KBM-7 (cell line): ENCODE results near the gene ERBB4.
A peak's percentile ranks its signal among the peaks of the same experiment; 100 is the strongest.
"Not testable (repeated sequence)": the region's sequence is repeated elsewhere in the genome, so short reads cannot be mapped to it uniquely, and the experiment has no call there.

Experiments
- DNase-seq: peaks from one replicate; pipeline ENCODE4 v3.0.0-alpha.2; 2015
- in situ Hi-C: fragments of 300-500 bp; cut with MboI; formaldehyde crosslinking; loops from 2 replicates; pipeline ENCODE4 v1.14.3; 2020; ENCODE audit warnings: low sequenced_read_pairs, low pct_unique_long_range_greater_than_20kb, mixed read lengths

The ERBB4 gene

GRCh38 chr2:211664321-211664720 lies 874.3 kb downstream of the ERBB4 start:
- DNase-seq = no peak
- in situ Hi-C loops = no loop called here

DNA sequence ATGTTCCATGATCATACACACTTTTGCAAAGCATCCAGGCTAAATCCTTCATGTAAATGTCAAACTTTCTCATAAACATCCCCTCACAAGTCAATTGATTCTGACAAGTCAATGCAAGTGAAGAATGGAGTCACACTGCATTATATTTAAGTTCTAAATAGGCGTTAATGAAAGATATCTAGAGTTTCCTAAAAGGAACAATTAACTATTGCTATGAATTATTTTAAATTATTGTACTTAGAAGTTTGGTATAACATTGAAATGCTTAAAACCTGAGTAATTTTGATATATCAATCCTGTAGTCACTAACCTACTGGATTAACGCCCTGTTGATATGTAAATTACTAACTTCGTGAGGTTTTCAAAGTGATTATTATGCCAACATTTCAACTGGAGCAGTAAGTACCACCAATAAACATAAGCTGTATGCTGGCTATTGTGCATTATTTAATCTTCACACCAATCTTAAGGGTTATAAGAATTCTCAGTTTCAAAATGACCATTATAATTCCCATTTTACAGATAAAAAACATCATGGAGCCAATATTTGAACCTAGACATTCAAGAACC lies 884.3 kb downstream of the ERBB4 start:
- DNase-seq = no peak
- in situ Hi-C loops = no loop called here

- no peak for DNase-seq
- in situ Hi-C loops = no loop called here
Measured at GRCh38 chr2:211652327-211652726, 886.3 kb downstream of the ERBB4 start.

- in situ Hi-C loops = no loop called here
- DNase-seq = no peak
Measured at GRCh38 chr2:211649331-211649730, 889.3 kb downstream of the ERBB4 start.

DNA sequence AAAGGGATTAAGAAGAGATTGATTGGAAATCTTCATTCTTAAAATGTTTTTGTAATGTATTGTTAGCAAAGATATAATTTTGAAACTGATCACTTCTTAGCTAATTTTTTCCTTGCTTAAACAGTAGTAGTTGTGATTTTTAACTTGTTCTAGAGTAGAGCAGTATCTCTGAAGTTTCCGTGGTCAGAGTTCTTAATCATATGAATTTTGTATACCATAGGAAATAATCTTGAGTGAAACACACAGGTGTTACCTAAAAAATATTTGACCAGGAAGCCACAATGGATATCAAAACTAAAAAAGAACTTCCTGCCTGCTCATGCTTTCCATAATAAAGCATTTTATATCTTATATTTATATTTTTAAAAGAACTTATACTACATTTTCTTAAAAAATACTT lies 907.1 kb downstream of the ERBB4 start:
- in situ Hi-C loops = no loop called here
- no peak for DNase-seq

DNA sequence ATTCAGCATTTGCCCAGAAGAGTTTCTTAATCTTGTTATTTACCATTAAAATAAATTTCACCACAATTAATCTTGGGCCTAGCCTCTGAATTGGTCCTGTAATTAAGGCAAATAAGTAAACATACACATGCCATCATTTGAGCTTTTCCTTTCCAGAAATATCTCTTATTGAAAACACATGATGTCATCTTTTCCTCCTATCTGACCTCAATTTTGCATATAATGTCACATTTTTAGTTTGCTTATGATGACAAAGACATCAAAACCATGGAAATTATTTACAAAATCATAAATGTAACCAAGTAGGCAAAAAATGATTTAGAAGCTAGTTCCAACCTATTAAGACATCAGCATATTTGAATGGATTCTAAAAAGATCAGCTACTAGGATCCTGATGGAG lies 915.5 kb downstream of the ERBB4 start:
- in situ Hi-C loops = no loop called here
- DNase-seq = no peak

DNA sequence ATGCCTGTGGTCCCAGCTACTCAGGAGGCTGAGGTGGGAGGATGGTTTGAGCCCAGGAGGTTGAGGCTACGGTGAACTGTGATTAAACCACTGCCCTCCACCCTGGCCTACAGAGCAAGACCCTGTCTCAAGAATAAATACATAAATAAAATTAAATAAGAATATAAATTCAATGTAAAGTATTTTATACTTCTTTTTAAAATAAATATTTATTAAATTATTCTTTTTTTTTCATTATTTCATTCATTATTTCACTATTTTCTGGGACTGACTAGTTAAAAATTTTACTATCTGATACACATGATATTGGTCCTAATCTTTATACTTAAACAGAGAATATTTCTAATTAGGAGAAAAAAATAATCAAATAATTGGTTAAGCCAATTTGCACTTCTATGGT lies 917.6 kb downstream of the ERBB4 start:
- DNase-seq = no peak
- in situ Hi-C loops = no loop called here

- in situ Hi-C loops = no loop called here
- DNase-seq = no peak
Measured at GRCh38 chr2:211617803-211618202, 920.8 kb downstream of the ERBB4 start.

GRCh38 chr2:211611621-211612020 lies 927.0 kb downstream of the ERBB4 start:
- no peak for DNase-seq
- in situ Hi-C loops = no loop called here

DNA sequence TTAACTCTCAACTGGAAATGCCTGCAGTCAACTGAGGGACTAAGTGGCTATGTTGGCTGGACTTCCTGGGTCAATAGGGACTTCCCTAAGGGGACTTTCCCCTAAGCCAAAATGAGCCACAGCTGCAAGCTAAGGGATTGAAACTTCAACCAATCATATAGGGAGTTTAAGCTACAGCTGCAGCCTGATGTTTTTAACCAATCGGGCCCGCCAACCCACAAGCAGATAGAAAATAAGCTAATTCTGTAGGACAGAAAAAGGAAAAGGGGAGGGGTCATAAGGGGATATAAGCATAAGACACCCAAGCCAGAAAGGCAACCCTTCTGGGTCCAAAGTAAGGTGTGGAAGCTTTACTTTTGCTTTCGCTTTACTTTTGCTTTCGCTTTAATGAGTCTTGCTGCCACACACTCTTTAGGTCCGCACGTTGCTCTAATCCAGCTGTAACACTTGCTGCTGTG lies 927.5 kb downstream of the ERBB4 start:
- in situ Hi-C loops = no loop called here
- peak; percentile 4 for DNase-seq

DNA sequence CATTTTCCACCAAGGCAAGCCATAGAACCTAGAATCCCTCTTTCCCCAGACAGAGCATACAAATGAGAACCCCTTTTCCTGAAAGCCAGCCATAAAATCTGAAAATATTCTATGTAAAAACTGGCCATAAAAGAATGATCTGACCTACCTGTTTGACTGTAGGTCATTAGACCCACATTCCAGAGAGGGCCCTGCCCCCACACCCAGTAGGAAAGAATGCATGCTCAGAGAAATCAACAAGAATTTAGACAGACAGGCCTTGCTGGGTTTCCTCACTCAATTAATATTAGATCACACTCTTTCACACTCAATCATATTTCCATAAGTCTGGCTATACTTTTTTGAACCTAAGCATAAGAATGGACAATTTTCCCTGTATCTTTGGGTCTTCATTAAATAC lies 929.5 kb downstream of the ERBB4 start:
- in situ Hi-C loops = no loop called here
- DNase-seq = no peak

DNA sequence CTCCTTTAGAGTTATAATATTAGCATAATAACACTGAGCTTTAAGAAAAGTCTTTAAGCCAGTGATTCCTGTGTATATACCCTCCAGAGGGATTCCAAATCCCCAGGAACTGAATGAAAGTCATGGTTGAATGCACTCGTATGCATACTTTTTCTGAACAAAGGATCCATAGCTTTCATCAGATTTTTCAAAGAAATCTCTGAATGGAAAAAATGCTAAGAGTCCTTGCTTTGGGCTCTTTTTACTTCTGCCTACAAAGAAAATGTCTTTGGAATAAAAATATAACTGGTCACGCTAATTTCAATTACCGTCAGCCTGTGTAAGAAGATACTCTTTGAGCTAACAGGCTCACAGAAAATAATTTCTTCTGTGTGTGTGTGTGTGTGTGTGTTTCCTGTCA lies 939.5 kb downstream of the ERBB4 start:
- no peak for DNase-seq
- in situ Hi-C loops = no loop called here

GRCh38 chr2:211598238-211598637 lies 940.4 kb downstream of the ERBB4 start:
- in situ Hi-C loops = no loop called here
- no peak for DNase-seq

DNA sequence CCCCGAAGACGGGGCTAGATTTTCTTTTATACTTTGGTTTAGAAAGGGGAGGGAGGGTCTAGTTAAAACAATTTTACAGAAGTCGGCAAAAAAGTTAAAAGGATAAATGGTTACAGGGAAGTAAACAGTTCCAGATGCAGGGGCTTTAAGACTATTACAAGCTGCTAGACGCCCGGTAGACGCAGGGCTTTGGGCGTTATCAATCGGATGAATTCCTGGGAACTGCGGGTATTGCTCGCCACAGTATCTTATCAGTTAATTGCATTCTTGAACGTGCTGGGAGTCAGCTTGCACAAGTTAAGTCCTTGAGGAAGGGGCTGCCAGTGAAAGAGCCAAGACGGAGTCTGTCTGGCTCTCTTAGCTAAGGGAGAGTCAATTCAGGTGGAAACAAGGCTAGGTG lies 946.6 kb downstream of the ERBB4 start:
- in situ Hi-C loops = not testable (repeated sequence)

GRCh38 chr2:211591426-211591825 lies 947.2 kb downstream of the ERBB4 start:
- DNase-seq = no peak
- in situ Hi-C loops = no loop called here

More for the DNA sequence above, 946.6 kb downstream of the ERBB4 start:
- not testable (repeated sequence) for DNase-seq

GRCh38 chr2:211568439-211568838 lies 970.2 kb downstream of the ERBB4 start:
- DNase-seq = no peak
- in situ Hi-C loops = no loop called here

GRCh38 chr2:211564441-211564840 lies 974.2 kb downstream of the ERBB4 start:
- in situ Hi-C loops = no loop called here

GRCh38 chr2:211545582-211545981 lies 993.0 kb downstream of the ERBB4 start:
- in situ Hi-C loops = no loop called here
- no peak for DNase-seq

More at GRCh38 chr2:211564441-211564840, 974.2 kb downstream of the ERBB4 start:
- DNase-seq = no peak

GRCh38 chr2:211534632-211535031 lies 1004.0 kb downstream of the ERBB4 start:
- in situ Hi-C loops = no loop called here
- no peak for DNase-seq

DNA sequence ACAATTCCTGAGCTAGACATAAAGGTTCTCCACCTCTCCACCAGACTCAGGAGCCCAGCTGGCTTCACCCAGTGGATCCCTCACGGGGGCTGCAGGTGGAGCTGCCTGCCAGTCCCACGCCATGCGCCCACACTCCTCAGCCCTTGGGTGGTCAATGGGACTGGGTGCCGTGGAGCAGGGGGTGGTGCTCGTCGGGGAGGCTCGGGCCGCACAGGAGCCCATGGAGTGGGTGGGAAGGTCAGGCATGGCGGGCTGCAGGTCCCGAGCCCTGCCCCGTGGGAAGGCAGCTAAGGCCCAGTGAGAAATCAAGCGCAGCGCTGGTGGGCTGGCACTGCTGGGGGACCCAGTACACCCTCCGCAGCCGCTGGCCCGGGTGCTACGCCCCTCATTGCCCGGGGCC lies 1014.4 kb downstream of the ERBB4 start:
- in situ Hi-C loops, DNase-seq: not testable (repeated sequence)

GRCh38 chr2:211516537-211516936 lies 1022.1 kb downstream of the ERBB4 start:
- in situ Hi-C loops = no loop called here
- DNase-seq = no peak

- in situ Hi-C loops = no loop called here
- no peak for DNase-seq
Measured at GRCh38 chr2:211514049-211514448, 1024.6 kb downstream of the ERBB4 start.
